GM12873 (cell line): Measurements from ENCODE around the gene MCTP2.

Experiments used
- TF ChIP-seq, protein P1 (sequence below): IDR thresholded peaks from 2 replicates; pipeline ENCODE4 v1.5.1; 2012; ENCODE audit warnings: low read depth, mild to moderate bottlenecking, moderate library complexity, low read length, control low read depth; ENCODE audit not compliant: insufficient read depth; ENCODE audit errors: missing control alignments

Gene MCTP2

DNA sequence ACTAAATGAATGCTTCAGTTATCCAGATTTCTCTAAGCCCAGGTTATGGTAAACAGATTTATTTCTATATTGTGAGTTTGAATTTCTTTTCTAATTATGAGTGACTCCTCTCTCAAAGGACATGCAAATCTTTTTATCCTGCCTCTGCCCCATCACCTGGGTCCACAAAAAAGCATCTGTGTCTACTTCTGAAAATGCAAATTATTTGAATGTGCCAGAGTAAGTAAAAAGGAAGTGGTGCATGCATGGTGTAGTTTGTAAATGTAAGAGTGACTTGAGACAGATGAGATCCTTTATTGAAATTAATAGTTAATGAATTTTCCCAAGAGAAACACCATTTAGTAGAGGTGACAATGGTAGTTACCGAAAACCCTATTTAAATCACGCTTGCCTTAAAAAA lies 26.9 kb downstream of the MCTP2 start:
- TF ChIP-seq, protein P1, sequence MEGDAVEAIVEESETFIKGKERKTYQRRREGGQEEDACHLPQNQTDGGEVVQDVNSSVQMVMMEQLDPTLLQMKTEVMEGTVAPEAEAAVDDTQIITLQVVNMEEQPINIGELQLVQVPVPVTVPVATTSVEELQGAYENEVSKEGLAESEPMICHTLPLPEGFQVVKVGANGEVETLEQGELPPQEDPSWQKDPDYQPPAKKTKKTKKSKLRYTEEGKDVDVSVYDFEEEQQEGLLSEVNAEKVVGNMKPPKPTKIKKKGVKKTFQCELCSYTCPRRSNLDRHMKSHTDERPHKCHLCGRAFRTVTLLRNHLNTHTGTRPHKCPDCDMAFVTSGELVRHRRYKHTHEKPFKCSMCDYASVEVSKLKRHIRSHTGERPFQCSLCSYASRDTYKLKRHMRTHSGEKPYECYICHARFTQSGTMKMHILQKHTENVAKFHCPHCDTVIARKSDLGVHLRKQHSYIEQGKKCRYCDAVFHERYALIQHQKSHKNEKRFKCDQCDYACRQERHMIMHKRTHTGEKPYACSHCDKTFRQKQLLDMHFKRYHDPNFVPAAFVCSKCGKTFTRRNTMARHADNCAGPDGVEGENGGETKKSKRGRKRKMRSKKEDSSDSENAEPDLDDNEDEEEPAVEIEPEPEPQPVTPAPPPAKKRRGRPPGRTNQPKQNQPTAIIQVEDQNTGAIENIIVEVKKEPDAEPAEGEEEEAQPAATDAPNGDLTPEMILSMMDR, result no peak

DNA sequence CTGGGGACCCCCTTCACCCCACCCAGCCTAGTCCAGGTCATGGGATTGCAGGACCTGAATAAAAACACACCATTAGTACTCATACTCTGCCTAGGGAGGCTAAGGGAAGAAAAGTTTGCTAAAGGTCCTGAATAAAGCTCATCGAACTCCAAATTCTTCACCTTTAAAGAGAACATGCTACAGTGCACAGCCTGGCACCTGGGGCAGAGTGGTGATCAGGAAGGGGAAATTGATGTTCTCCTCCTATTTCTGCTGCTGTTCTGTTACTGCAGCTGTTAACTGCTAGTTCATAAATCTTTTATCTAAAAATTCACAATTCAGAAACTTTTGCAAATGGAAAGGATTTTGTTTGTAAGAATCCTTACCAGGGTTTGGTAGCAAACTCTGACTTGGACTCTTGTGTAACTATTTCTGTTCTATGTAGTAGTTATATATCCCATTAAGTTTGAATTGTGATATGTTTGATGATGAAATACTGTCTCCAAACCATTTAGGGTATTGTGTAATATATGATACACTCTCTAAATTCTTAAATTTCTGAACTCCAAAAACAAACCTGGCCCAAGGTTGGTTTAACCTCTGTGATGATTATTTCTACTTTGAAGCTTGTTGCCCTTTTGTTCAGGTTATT lies 27.9 kb downstream of the MCTP2 start:
- TF ChIP-seq, protein P1, result no peak

DNA sequence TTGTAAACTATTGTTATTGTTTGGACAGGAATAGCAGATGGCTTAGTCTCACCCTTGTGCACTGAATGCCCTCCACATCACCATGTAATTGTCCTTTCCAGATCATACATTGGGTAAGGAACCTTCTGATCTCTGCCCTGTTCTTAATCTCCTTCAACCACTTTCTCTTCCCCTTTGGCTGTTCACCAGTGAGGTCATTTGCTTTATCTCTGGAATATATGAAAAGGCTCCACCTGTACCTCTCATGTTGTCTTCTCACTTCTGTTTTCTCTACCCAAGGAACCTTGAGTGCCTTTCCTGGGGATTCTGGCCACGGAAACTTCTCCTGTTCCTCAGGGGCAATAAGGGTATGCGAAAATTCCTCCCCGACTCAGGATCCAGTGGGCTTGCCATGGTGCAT lies 28.5 kb downstream of the MCTP2 start:
- TF ChIP-seq, protein P1, result no peak

DNA sequence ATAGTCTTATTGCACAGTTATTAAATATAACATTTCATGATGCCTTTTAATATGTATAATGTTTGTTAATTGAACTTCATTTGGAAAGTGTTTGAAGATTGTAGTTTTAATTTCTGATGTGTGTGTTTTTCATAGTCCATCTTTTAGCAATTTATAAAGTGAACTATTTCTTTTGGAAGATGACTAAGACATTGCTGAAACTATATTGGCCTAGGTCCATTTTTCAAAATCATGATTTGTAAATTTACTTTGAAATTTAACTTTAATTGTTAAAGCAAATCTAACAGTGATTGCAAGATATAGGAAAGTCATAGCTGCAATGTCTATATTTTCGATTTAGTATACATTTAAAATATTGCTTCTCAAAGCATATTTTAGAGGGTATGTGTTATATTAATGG lies 30.8 kb downstream of the MCTP2 start:
- TF ChIP-seq, protein P1, result no peak

DNA sequence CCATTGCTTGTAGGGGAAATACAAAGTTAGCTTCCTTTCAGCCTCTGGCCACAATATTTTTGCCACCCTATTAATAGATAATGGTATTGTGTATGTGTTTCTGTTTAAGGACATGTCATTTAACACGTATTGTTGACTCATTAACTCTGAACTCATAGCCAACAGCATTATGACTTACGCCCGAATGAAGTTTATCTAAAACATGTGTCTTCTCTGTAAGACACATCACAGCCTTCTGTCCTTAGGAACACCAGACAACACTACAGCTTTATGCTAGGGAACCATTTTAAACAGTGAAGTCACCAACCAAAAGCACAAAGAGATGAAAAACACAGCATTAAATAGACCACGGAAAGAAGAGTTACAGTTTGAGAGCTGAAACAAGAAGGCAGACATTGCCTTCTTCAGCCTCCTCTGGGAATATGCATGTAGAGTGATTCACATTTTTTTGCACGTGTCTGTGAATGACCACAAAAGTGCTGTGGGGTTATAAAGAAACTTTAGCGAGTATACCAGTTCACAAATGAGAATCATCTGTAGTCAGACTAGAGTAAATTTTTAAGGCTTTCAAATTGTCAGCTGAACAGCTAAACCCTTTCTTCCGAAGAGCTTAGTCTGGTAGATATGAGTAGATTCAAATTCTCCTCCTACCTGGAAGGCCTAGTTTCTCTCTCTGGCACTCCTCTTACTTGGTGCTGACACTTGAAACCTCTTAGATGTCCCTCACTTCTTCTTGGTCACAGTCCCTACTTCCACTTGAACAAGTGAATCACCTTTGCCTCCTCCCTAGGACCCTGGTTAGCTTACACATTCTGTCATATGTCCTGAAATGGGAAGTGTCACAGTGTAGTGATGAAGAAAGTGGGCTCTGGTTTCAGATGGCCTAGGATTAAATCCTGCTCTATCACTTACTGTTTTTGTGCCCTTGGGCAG lies 32.2 kb downstream of the MCTP2 start:
- TF ChIP-seq, protein P1, result no peak

DNA sequence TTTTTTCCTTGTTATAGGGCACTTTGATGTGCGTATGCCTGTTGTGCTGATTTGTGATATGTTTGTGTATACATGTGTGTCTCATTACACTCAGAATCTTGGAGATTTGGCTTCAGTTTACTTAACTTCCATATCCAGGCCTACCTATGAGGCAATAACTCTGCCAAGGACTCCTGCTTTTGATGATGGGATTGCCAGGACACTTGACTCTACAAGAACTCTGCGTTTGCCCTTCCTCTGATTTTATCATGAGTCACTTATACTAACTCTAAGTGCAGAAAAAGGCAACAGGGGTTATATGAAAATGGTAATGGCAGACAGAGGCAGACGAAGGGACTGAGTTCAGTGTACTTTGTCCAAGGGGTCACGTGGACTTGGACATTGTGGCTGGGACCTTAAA lies 33.6 kb downstream of the MCTP2 start:
- TF ChIP-seq, protein P1, result no peak

DNA sequence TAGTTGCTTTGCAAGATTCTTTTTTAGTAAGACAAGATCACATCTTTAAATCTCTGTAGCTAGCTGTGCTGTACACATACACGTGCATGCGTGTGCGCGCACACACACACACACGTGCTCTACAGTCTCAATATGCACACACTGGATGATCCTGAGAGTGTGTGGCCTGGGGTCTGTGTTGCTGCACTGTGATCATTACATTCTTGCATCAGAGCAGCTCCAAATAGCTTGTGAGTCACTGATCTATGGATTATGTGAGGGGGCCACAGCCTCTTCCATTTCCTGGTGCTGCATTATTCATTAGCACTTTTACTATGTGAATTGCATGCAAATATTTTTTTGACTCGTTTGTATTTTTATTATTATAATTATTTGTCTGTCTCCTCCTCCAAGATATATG lies 34.6 kb downstream of the MCTP2 start:
- TF ChIP-seq, protein P1, result no peak
